GM23338 (cell line): ENCODE data around the gene BRI3. TPM values are rescaled to one million over a fixed set of nuclear protein-coding genes. Genes with fewer than 3 reads are reported as not detected.

Experiments
- ATAC-seq: fragments of 200-7000 bp; cut with Tn5 transposase; 3 replicates; pipeline ENCODE4 v1.9.1; 2020
- DNase-seq: peaks from one replicate; pipeline ENCODE4 v3.0.0-alpha.2; 2015; ENCODE audit warnings: low spot score
- H2AFZ ChIP-seq: fragments of 200-600 bp; sonication (generic); 2 replicates; pipeline ENCODE4 v1.8.0; 2016; ENCODE audit warnings: antibody characterized with exemption, mild to moderate bottlenecking, moderate library complexity
- H3F3A ChIP-seq: fragments of 200-600 bp; sonication (generic); replicated peaks from 2 replicates; pipeline ENCODE4 v1.8.0; 2017; ENCODE audit warnings: antibody characterized with exemption, mixed run types, low read depth
- H3K27ac ChIP-seq: fragments of 200-600 bp; sonication (generic); 2 replicates; pipeline ENCODE4 v1.6.1; 2016; ENCODE audit warnings: low read depth
- H3K27me3 ChIP-seq: fragments of 200-600 bp; sonication (generic); 2 replicates; pipeline ENCODE4 v1.8.0; 2016; ENCODE audit warnings: mild to moderate bottlenecking, mixed run types, moderate library complexity; ENCODE audit not compliant: insufficient read depth
- H3K36me3 ChIP-seq: fragments of 200-600 bp; sonication (generic); 2 replicates; pipeline ENCODE4 v1.8.0; 2016; ENCODE audit warnings: mild to moderate bottlenecking; ENCODE audit not compliant: insufficient read depth
- H3K4me1 ChIP-seq: fragments of 200-600 bp; sonication (generic); 2 replicates; pipeline ENCODE4 v1.8.0; 2016; ENCODE audit warnings: mild to moderate bottlenecking, moderate library complexity; ENCODE audit not compliant: insufficient read depth
- H3K4me2 ChIP-seq: fragments of 200-600 bp; sonication (generic); 2 replicates; pipeline ENCODE4 v1.7.1; 2017; ENCODE audit warnings: mixed run types
- H3K4me3 ChIP-seq: fragments of 200-600 bp; sonication (generic); 2 replicates; pipeline ENCODE4 v1.6.1; 2016; ENCODE audit warnings: mixed run types
- H3K79me2 ChIP-seq: fragments of 200-600 bp; sonication (generic); replicated peaks from 2 replicates; pipeline ENCODE4 v1.8.0; 2017; ENCODE audit warnings: mild to moderate bottlenecking; ENCODE audit not compliant: insufficient read depth
- H3K9me2 ChIP-seq: fragments of 200-600 bp; sonication (generic); 2 replicates; pipeline ENCODE4 v1.8.0; 2017; ENCODE audit not compliant: insufficient read depth
- H4K20me1 ChIP-seq: fragments of 200-600 bp; sonication (generic); replicated peaks from 2 replicates; pipeline ENCODE4 v1.8.0; 2017; ENCODE audit warnings: mild to moderate bottlenecking; ENCODE audit not compliant: insufficient read depth
- H3K27ac Mint-ChIP-seq: 2 replicates; pipeline ENCODE4 v1.8.0; 2020; ENCODE audit warnings: inconsistent platforms, mild to moderate bottlenecking, moderate library complexity, mixed read lengths
- H3K27me3 Mint-ChIP-seq: 3 replicates; pipeline ENCODE4 v1.8.0; 2022; ENCODE audit warnings: low read depth, mild to moderate bottlenecking, moderate library complexity, mixed read lengths, inconsistent platforms; ENCODE audit not compliant: insufficient read depth, poor library complexity
- H3K36me3 Mint-ChIP-seq: 3 replicates; pipeline ENCODE4 v1.8.0; 2021; ENCODE audit warnings: low read depth, mild to moderate bottlenecking, inconsistent platforms, moderate library complexity, mixed read lengths
- H3K4me1 Mint-ChIP-seq: 3 replicates; pipeline ENCODE4 v1.8.0; 2020; ENCODE audit warnings: mild to moderate bottlenecking, inconsistent platforms, mixed read lengths
- H3K4me3 Mint-ChIP-seq: 3 replicates; pipeline ENCODE4 v1.8.0; 2021; ENCODE audit warnings: moderate library complexity, mild to moderate bottlenecking, inconsistent platforms, mixed read lengths
- H3K9me3 Mint-ChIP-seq: 3 replicates; pipeline ENCODE4 v1.8.0; 2020; ENCODE audit warnings: moderate library complexity, mild to moderate bottlenecking, inconsistent platforms, mixed read lengths
- CREB1 ChIP-seq: fragments of 250-450 bp; sonication (Bioruptor Pico); IDR thresholded peaks from 2 replicates; pipeline ENCODE4 v1.5.0; 2020; ENCODE audit warnings: low read depth, mild to moderate bottlenecking, moderate library complexity
- CTCF ChIP-seq, 2 experiments: fragments of 200-600 bp in 1 of 2; sonication (generic) in 1 of 2; conservative IDR thresholded peaks; 2 replicates each; pipeline versions ENCODE4 v1.5.1 to v1.6.1; 2016 to 2017; ENCODE audit warnings: antibody characterized with exemption in 2 of 2, low read depth in 2 of 2, mild to moderate bottlenecking in 2 of 2, moderate library complexity in 1 of 2
- EZH2 ChIP-seq: fragments of 200-600 bp; sonication (generic); IDR thresholded peaks from one replicate; pipeline ENCODE4 v1.8.0; 2017; ENCODE audit warnings: antibody characterized with exemption, mild to moderate bottlenecking, low read depth; ENCODE audit not compliant: unreplicated experiment
- JUNB ChIP-seq: IDR thresholded peaks from one replicate; pipeline ENCODE4 v1.6.1; 2016; ENCODE audit warnings: antibody characterized with exemption; ENCODE audit not compliant: unreplicated experiment
- POLR2AphosphoS5 ChIP-seq: IDR thresholded peaks from 2 replicates; pipeline ENCODE4 v1.6.1; 2016; ENCODE audit warnings: antibody characterized with exemption, low read depth
- REST ChIP-seq: IDR thresholded peaks from one replicate; pipeline ENCODE4 v1.6.1; 2018; ENCODE audit warnings: antibody characterized with exemption; ENCODE audit not compliant: unreplicated experiment
- STAT1 ChIP-seq: IDR thresholded peaks from one replicate; pipeline ENCODE4 v1.6.1; 2016; ENCODE audit warnings: antibody characterized with exemption; ENCODE audit not compliant: unreplicated experiment
- ZNF114 ChIP-seq: fragments of 250-450 bp; sonication (Bioruptor Pico); IDR thresholded peaks from 2 replicates; pipeline ENCODE4 v1.5.0; 2020; ENCODE audit warnings: mild to moderate bottlenecking, moderate library complexity
- ZNF462 ChIP-seq: fragments of 250-450 bp; sonication (Bioruptor Pico); IDR thresholded peaks from 2 replicates; pipeline ENCODE4 v1.5.0; 2020; ENCODE audit warnings: mild to moderate bottlenecking, moderate library complexity
- polyA plus RNA-seq: library from polyadenylated mRNA; unstranded; fragments of >200 nt; fragmentation: Nextera tagmentation; extraction: Ambion mirVana; gene quantifications from 2 replicates; pipeline ENCODE4 v1.2.1, GENCODE V29; 2016
- total RNA-seq: library from RNA; depleted of rRNA; stranded (reverse); fragments of >200 nt; shearing (Covaris generic); gene quantifications from 2 replicates; pipeline ENCODE4 v1.2.3, GENCODE V29; 2014

Gene BRI3
- total and polyA plus RNA-seq, 2 experiments from 2014 or later = 21.7 to 66.1 TPM

DNA sequence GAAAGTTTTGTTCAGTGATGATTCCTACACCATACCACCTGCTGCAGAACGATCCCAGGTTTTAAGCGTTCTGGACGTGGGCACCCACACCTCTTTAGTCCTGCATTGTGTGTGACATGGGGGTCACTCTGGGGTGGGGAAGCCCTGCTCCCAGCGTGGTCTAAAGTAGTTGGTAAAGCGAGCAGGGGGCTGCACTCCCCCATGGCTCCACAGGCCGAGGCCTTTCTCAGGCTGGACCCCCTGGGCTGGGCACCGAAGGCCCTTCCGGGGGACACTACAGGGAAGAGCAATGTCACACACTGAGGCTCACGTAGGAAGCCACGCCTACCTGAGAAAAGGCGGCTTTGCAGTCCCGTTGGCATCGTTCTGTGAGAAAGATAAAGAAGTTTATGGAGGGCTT, 12.3 kb downstream of the BRI3 start:
- no peak overlapping the region for H3K4me3 ChIP-seq
- H3K27me3 ChIP-seq = no peaks in the 10 kb centered on the region
- peaks cover 10% of the 10 kb centered on the region; the same call in 1 of the 2 replicates for H3F3A ChIP-seq
- peaks cover 13% of the 10 kb centered on the region; the same call in 1 of the 2 replicates for H3K4me1 ChIP-seq
- no peak overlapping the region for H3K27ac Mint-ChIP-seq
- no peak overlapping the region for H2AFZ ChIP-seq
- ATAC-seq (no peak), DNase-seq (no peak)
- no peak overlapping the region for H3K4me2 ChIP-seq
- H3K36me3 ChIP-seq = 0 out of 2 replicates have a peak, but pooled peaks cover 16% of the 10 kb centered on the region
- TF ChIP-seq CTCF (conservative IDR thresholded peaks at IDR 0.05; ENCODE audit: low read depth in 2 of 2) (no peak), JUNB (no peak), ZNF114 (CRISPR knock-in tag) (no peak), ZNF462 (no peak), POLR2AphosphoS5 (no peak), CREB1 (CRISPR knock-in tag) (no peak), STAT1 (no peak), REST (no peak), EZH2 (no peak)
- H3K36me3 Mint-ChIP-seq = peaks cover 37% of the 10 kb centered on the region
- peaks cover 15% of the 10 kb centered on the region for H3K27me3 Mint-ChIP-seq
- H3K9me2 ChIP-seq = no peaks in the 10 kb centered on the region
- peaks cover 23% of the 10 kb centered on the region for H3K79me2 ChIP-seq
- no peaks in the 10 kb centered on the region for H3K9me3 Mint-ChIP-seq
- H4K20me1 ChIP-seq = peaks cover 23% of the 10 kb centered on the region; the same call in 1 of the 2 replicates
- H3K4me3 Mint-ChIP-seq = no peak overlapping the region
- H3K27ac ChIP-seq = no peak overlapping the region
- peaks cover 24% of the 10 kb centered on the region for H3K4me1 Mint-ChIP-seq
